HepG2 (cell line): ENCODE data around the gene POP7. TPM values are rescaled to one million over a fixed set of nuclear protein-coding genes. Genes with fewer than 3 reads are reported as not detected.
A peak's percentile ranks its signal among the peaks of the same experiment; 100 is the strongest.

Experiments used
- ARID5B ChIP-seq: IDR thresholded peaks from 2 replicates; pipeline ENCODE4 v1.4.0; 2020; ENCODE audit warnings: mild to moderate bottlenecking, missing genetic modification reagents
- CBX5 ChIP-seq: sonication (generic); formaldehyde crosslinking; IDR thresholded peaks from 2 replicates; pipeline ENCODE4 v1.4.0; 2020; ENCODE audit warnings: missing genetic modification reagents, borderline replicate concordance
- CREB1 ChIP-seq, 2 experiments: fragments of 450-650 bp in 1 of 2; IDR thresholded peaks; 2 replicates each; pipeline ENCODE4 v1.6.1; 2016 to 2017; ENCODE audit warnings: control low read depth in 1 of 2, mild to moderate bottlenecking in 1 of 2, missing compliant biosample characterization in 1 of 2, missing genetic modification characterization in 1 of 2
- ETS1 ChIP-seq: sonication (generic); formaldehyde crosslinking; IDR thresholded peaks from 2 replicates; pipeline ENCODE4 v1.4.0; 2020; ENCODE audit warnings: missing genetic modification reagents
- FOSL2 ChIP-seq: sonication (generic); formaldehyde crosslinking; IDR thresholded peaks from 2 replicates; pipeline ENCODE4 v1.4.0; 2020; ENCODE audit warnings: missing genetic modification reagents
- FOXK1 ChIP-seq: sonication (generic); formaldehyde crosslinking; IDR thresholded peaks from 2 replicates; pipeline ENCODE4 v1.4.0; 2020; ENCODE audit warnings: low read depth, missing genetic modification reagents, borderline replicate concordance
- GATAD1 ChIP-seq: IDR thresholded peaks from 2 replicates; pipeline ENCODE4 v1.6.1; 2016; ENCODE audit warnings: missing genetic modification reagents, missing compliant biosample characterization
- MAX ChIP-seq: IDR thresholded peaks from 2 replicates; pipeline ENCODE4 v1.6.1; 2012; ENCODE audit warnings: inconsistent platforms
- MEF2D ChIP-seq: sonication (generic); formaldehyde crosslinking; IDR thresholded peaks from 2 replicates; pipeline ENCODE4 v1.5.1; 2020; ENCODE audit warnings: mild to moderate bottlenecking, missing genetic modification reagents
- MEIS2 ChIP-seq: sonication (generic); formaldehyde crosslinking; IDR thresholded peaks from 2 replicates; pipeline ENCODE4 v1.9.0; 2021; ENCODE audit warnings: mild to moderate bottlenecking, missing genetic modification reagents
- NFYB ChIP-seq: sonication (generic); formaldehyde crosslinking; IDR thresholded peaks from 2 replicates; pipeline ENCODE4 v1.4.0; 2020; ENCODE audit warnings: missing genetic modification reagents
- NPAS2 ChIP-seq: sonication (generic); formaldehyde crosslinking; IDR thresholded peaks from 2 replicates; pipeline ENCODE4 v1.8.0; 2022; ENCODE audit warnings: mild to moderate bottlenecking, missing genetic modification reagents, borderline replicate concordance
- RARG ChIP-seq: sonication (generic); formaldehyde crosslinking; IDR thresholded peaks from 2 replicates; pipeline ENCODE4 v1.4.0; 2020; ENCODE audit warnings: low read depth, mild to moderate bottlenecking, missing genetic modification reagents
- SIX4 ChIP-seq: sonication (generic); formaldehyde crosslinking; IDR thresholded peaks from 2 replicates; pipeline ENCODE4 v1.4.0; 2020; ENCODE audit warnings: missing genetic modification reagents
- ZBTB39 ChIP-seq: sonication (generic); formaldehyde crosslinking; IDR thresholded peaks from 2 replicates; pipeline ENCODE4 v1.5.0; 2020; ENCODE audit warnings: missing genetic modification reagents
- ZKSCAN5 ChIP-seq: sonication (generic); formaldehyde crosslinking; IDR thresholded peaks from 2 replicates; pipeline ENCODE4 v1.5.1; 2020; ENCODE audit warnings: mild to moderate bottlenecking, missing genetic modification reagents
- ZNF253 ChIP-seq: sonication (generic); formaldehyde crosslinking; IDR thresholded peaks from 2 replicates; pipeline ENCODE4 v1.8.0; 2022; ENCODE audit warnings: mild to moderate bottlenecking, missing genetic modification reagents, borderline replicate concordance
- ZNF275 ChIP-seq: sonication (generic); formaldehyde crosslinking; IDR thresholded peaks from 2 replicates; pipeline ENCODE4 v1.8.0; 2022; ENCODE audit warnings: missing genetic modification reagents, mild to moderate bottlenecking, inconsistent platforms, borderline replicate concordance
- ZNF691 ChIP-seq: sonication (generic); formaldehyde crosslinking; IDR thresholded peaks from 2 replicates; pipeline ENCODE4 v1.4.0; 2020; ENCODE audit warnings: missing genetic modification reagents, low read depth, mild to moderate bottlenecking, borderline replicate concordance
- ZNF720 ChIP-seq: sonication (generic); formaldehyde crosslinking; IDR thresholded peaks from 2 replicates; pipeline ENCODE4 v1.4.0; 2020; ENCODE audit warnings: missing genetic modification reagents
- polyA plus RNA-seq, 8 experiments: library from polyadenylated mRNA; depleted of rRNA in 3 of 8; stranded (reverse) in 7 of 8; unstranded in 1 of 8; fragments of >200 nt; fragmentation: Illumina TruSeq in 4 of 8; extraction: Trizol in 4 of 8; gene quantifications; 2 replicates each; pipeline versions ENCODE4 v1.2.1 to v1.2.3, GENCODE V29; 2011 to 2016; ENCODE audit warnings: low read depth in 4 of 8, missing spikeins in 1 of 8, mixed read lengths in 1 of 8; ENCODE audit not compliant: insufficient read depth in 1 of 8
- total RNA-seq, 5 experiments: library from RNA; depleted of rRNA; stranded (reverse); fragments of >200 nt; fragmentation: Illumina TruSeq; extraction: Trizol; gene quantifications; 2 replicates each; pipeline ENCODE4 v1.2.3, GENCODE V29; 2016; ENCODE audit warnings: low read depth in 1 of 5

Gene POP7
- total and polyA plus RNA-seq, 2 of the 13 experiments (the other 11 are each of a cell fraction or from before 2014, with no cell fraction given): 63.9 to 91.1 TPM

GRCh38 chr7:100726996-100727761, 21.3 kb downstream of the POP7 start (continued):
- no peak for TF ChIP-seq SIX4 (CRISPR knock-in tag)
- TF ChIP-seq CREB1 (IDR thresholded peaks at IDR 0.05): no peak
- TF ChIP-seq CREB1 (CRISPR knock-in tag; IDR thresholded peaks at IDR 0.05): no peak; the same call in 1 of the 2 replicates
- peak; percentile 67 for TF ChIP-seq FOSL2
- peak; percentile 16; the same call in 1 of the 2 replicates for TF ChIP-seq MAX
- no peak for TF ChIP-seq ETS1
- no peak for TF ChIP-seq ZNF253 (CRISPR knock-in tag)
- no peak for TF ChIP-seq ZNF691 (CRISPR knock-in tag)
- TF ChIP-seq ARID5B (CRISPR knock-in tag): peak; percentile 38
- no peak for TF ChIP-seq CBX5
- TF ChIP-seq MEIS2 (CRISPR knock-in tag): no peak
- no peak for TF ChIP-seq ZNF720 (CRISPR knock-in tag)
- TF ChIP-seq GATAD1 (CRISPR knock-in tag): peak; percentile 53
- no peak for TF ChIP-seq MEF2D (CRISPR knock-in tag)
- TF ChIP-seq NPAS2 (CRISPR knock-in tag): no peak
- no peak for TF ChIP-seq NFYB (CRISPR knock-in tag)
- no peak for TF ChIP-seq ZBTB39 (CRISPR knock-in tag)
- TF ChIP-seq RARG (CRISPR knock-in tag): no peak
- TF ChIP-seq FOXK1 (CRISPR knock-in tag): peak; percentile 36; the same call in 1 of the 2 replicates
- no peak for TF ChIP-seq ZNF275 (CRISPR knock-in tag)
- no peak for TF ChIP-seq ZKSCAN5 (CRISPR knock-in tag)
